GM12878 (cell line): ENCODE data around the gene OR1Q1. TPM values are rescaled to one million over a fixed set of nuclear protein-coding genes. Genes with fewer than 3 reads are reported as not detected.
A peak's percentile ranks its signal among the peaks of the same experiment; 100 is the strongest.

Experiments used
- ATAC-seq: fragments of 200-7000 bp; cut with Tn5 transposase; 3 replicates; pipeline ENCODE4 v1.9.1; 2020; ENCODE audit warnings: mild to moderate bottlenecking, moderate library complexity
- BruUV-seq: library from RNA; stranded (reverse); fragments of 400-500 nt; replicated peaks from 2 replicates; lab custom pipeline; 2021; lab: Mats Ljungman, UMichigan
- CTCF ChIA-PET: fragments of 300-600 bp; sonication (Branson Sonifier 250); formaldehyde crosslinking; extraction: SDS; loops from one replicate; lab custom pipeline; 2021; ENCODE audit warnings: inconsistent platforms; lab: Yijun Ruan, JAX
- POLR2A ChIA-PET: fragments of 350-600 bp; formaldehyde crosslinking; extraction: SDS; loops from one replicate; lab custom pipeline; 2021; ENCODE audit warnings: inconsistent platforms; lab: Charles Lee
- RAD21 ChIA-PET: fragments of 300-600 bp; sonication (Branson Sonifier 250); formaldehyde crosslinking; loops from one replicate; lab custom pipeline; 2023; ENCODE audit warnings: antibody characterized with exemption; ENCODE audit not compliant: unreplicated experiment; lab: Charles Lee
- SMC1A ChIA-PET: fragments of 300-600 bp; sonication (Branson Sonifier 250); formaldehyde crosslinking; loops from one replicate; lab custom pipeline; 2023; ENCODE audit not compliant: unreplicated experiment, uncharacterized antibody; lab: Charles Lee
- DNase-seq: peaks from one replicate; pipeline ENCODE4 v3.0.0-alpha.2; 2011; ENCODE audit warnings: low read depth, low spot score
- FAIRE-seq: peaks from 3 replicates; lab custom pipeline; 2011; peaks lifted over from hg19 to GRCh38; lab: Jason Lieb, UNC
- H2AFZ ChIP-seq: 2 replicates; pipeline ENCODE4 v1.6.0; 2011; ENCODE audit warnings: low read depth, low read length, control low read depth; ENCODE audit not compliant: control insufficient read depth
- H3K27ac ChIP-seq: 2 replicates; pipeline ENCODE4 v1.5.1; 2011; ENCODE audit warnings: control low read depth; ENCODE audit not compliant: control insufficient read depth, insufficient read depth
- H3K27me3 ChIP-seq, 2 experiments: replicated peaks in 1 of 2; 2 replicates each; pipeline versions ENCODE4 v1.6.0 to v1.6.1; 2011; ENCODE audit warnings: low read length in 1 of 2; ENCODE audit not compliant: control insufficient read depth in 2 of 2, insufficient read depth in 2 of 2
- H3K36me3 ChIP-seq, 2 experiments: 2 replicates each; pipeline ENCODE4 v1.5.1; 2011; ENCODE audit warnings: low read length in 1 of 2; ENCODE audit not compliant: control insufficient read depth in 2 of 2, insufficient read depth in 2 of 2
- H3K4me1 ChIP-seq: 2 replicates; pipeline ENCODE4 v1.6.1; 2011; ENCODE audit warnings: mild to moderate bottlenecking, low read length, moderate library complexity, mixed read lengths; ENCODE audit not compliant: control insufficient read depth, insufficient read depth
- H3K4me2 ChIP-seq: 2 replicates; pipeline ENCODE4 v1.6.0; 2011; ENCODE audit warnings: control low read depth; ENCODE audit not compliant: control insufficient read depth, insufficient read depth
- H3K4me3 ChIP-seq: fragments of 200-600 bp; sonication (generic); 2 replicates; pipeline ENCODE4 v1.5.1; 2016
- H3K79me2 ChIP-seq: 2 replicates; pipeline ENCODE4 v1.6.0; 2011; ENCODE audit warnings: low read length; ENCODE audit not compliant: control insufficient read depth, insufficient read depth
- H3K9ac ChIP-seq: 2 replicates; pipeline ENCODE4 v1.8.0; 2011; ENCODE audit warnings: low read length, control low read depth, mixed read lengths; ENCODE audit not compliant: control insufficient read depth, insufficient read depth
- H3K9me3 ChIP-seq: replicated peaks from 3 replicates; pipeline ENCODE4 v1.5.1; 2011; ENCODE audit warnings: mild to moderate bottlenecking, low read length; ENCODE audit not compliant: control insufficient read depth, insufficient read depth
- H4K20me1 ChIP-seq: 2 replicates; pipeline ENCODE4 v1.6.0; 2011; ENCODE audit not compliant: control insufficient read depth, insufficient read depth
- EGR1 ChIP-seq, 2 experiments: IDR thresholded peaks; 1 replicate in 1 of 2; 2 replicates in 1 of 2; pipeline ENCODE4 v1.6.1; 2011 to 2012; ENCODE audit warnings: low read depth in 2 of 2, low read length in 2 of 2, borderline replicate concordance in 1 of 2, mild to moderate bottlenecking in 1 of 2, moderate library complexity in 1 of 2
- SUPT20H ChIP-seq: IDR thresholded peaks from 2 replicates; pipeline ENCODE4 v1.6.1; 2011; ENCODE audit warnings: low read depth, mild to moderate bottlenecking, low read length, moderate library complexity, borderline replicate concordance; ENCODE audit not compliant: control insufficient read depth
- WGBS: methylation state at CpG from one replicate; pipeline ENCODE4 v1.1.6; 2016; ENCODE audit warnings: low lambda C conversion rate; ENCODE audit not compliant: insufficient replicate concordance, insufficient coverage; ENCODE audit errors: missing lambda C conversion rate; 5-methylcytosine and 5-hydroxymethylcytosine counted together
- in situ Hi-C: fragments of 300-500 bp; cut with MboI; formaldehyde crosslinking; loops from 9 replicates; pipeline ENCODE4 v1.14.3; 2018; ENCODE audit warnings: mixed read lengths
- intact Hi-C: fragments of 100-400 bp; cut with micrococcal nuclease; formaldehyde crosslinking; loops from one replicate; pipeline ENCODE4 v1.14.2; 2022; ENCODE audit not compliant: unreplicated experiment
- polyA plus RNA-seq, 11 experiments: library from polyadenylated mRNA; depleted of rRNA in 4 of 11; unstranded in 6 of 11; stranded (reverse) in 5 of 11; fragments of >200 nt; fragmentation: Nextera tagmentation in 4 of 11; fragmentation: Illumina TruSeq in 1 of 11; extraction: Ambion mirVana in 4 of 11; extraction: Trizol in 1 of 11; gene quantifications; 1 replicate in 1 of 11; 2 replicates in 10 of 11; pipeline versions ENCODE4 v1.2.1 to v1.2.3, GENCODE V29; 2011 to 2016; ENCODE audit warnings: inconsistent platforms in 2 of 11, missing spikeins in 2 of 11, low read depth in 1 of 11
- total RNA-seq, 4 experiments: library from RNA; depleted of rRNA in 3 of 4; stranded (reverse); fragments of >200 nt in 3 of 4; fragmentation: Illumina TruSeq in 1 of 4; extraction: Trizol in 1 of 4; gene quantifications; 2 replicates each; pipeline versions ENCODE4 v1.2.1 to v1.2.3, GENCODE V29; 2013 to 2021
- TF ChIP-seq, protein P1 (sequence below): IDR thresholded peaks from 2 replicates; pipeline ENCODE4 v1.6.1; 2012; ENCODE audit warnings: low read depth, low read length, improper control_type of control experiment
- TF ChIP-seq, protein P2 (sequence below): IDR thresholded peaks from 2 replicates; pipeline ENCODE4 v1.6.1; 2012; ENCODE audit warnings: mild to moderate bottlenecking, low read depth, low read length

OR1Q1 gene
- total and polyA plus RNA-seq, 10 of the 15 experiments (the other 5 are each of a cell fraction or from before 2014, with no cell fraction given) = 0.29 TPM; not detected in 9

DNA sequence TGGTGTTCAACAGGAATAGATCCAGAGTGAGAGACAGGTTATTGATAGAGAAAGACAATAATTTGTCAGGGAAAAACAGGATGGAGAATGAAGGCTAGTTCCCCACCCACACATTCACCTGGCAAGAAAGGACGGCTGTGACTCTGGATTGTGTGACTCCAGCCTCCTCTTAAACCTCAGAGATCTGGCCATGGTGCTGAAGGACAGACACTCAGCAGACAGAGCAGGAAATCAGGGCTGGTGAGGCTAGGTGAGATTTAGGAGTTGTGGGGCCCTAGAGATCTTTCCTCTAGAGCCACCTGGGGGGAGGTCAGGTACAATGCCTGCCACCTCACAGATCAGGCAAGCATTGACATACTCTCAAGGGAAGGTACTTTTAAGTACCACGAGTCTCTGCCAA lies 27.7 kb downstream of the OR1Q1 start:
- intact Hi-C loops (no loop called here), in situ Hi-C loops (no loop called here)
- CTCF ChIA-PET = no interaction called here
- ATAC-seq = no peak
- WGBS = 11% methylated on average over 2 of the region's 2 CpGs
- BruUV-seq = no TSS peak
- no peak for DNase-seq
- no peak for FAIRE-seq
- Histone ChIP-seq H3K27ac (no peak overlapping the region), H3K27me3 (no peaks in the 10 kb centered on the region), H3K4me3 (no peak overlapping the region), H3K9ac (no peak overlapping the region), H2AFZ (no peak overlapping the region), H3K9me3 (no peaks in the 10 kb centered on the region), H3K79me2 (no peaks in the 10 kb centered on the region), H3K4me1 (no peaks in the 10 kb centered on the region), H4K20me1 (no peaks in the 10 kb centered on the region), H3K4me2 (no peak overlapping the region), H3K36me3 (no peaks in the 10 kb centered on the region)
- TF ChIP-seq, protein P1, sequence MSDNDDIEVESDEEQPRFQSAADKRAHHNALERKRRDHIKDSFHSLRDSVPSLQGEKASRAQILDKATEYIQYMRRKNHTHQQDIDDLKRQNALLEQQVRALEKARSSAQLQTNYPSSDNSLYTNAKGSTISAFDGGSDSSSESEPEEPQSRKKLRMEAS = no peak
- TF ChIP-seq, protein P2, sequence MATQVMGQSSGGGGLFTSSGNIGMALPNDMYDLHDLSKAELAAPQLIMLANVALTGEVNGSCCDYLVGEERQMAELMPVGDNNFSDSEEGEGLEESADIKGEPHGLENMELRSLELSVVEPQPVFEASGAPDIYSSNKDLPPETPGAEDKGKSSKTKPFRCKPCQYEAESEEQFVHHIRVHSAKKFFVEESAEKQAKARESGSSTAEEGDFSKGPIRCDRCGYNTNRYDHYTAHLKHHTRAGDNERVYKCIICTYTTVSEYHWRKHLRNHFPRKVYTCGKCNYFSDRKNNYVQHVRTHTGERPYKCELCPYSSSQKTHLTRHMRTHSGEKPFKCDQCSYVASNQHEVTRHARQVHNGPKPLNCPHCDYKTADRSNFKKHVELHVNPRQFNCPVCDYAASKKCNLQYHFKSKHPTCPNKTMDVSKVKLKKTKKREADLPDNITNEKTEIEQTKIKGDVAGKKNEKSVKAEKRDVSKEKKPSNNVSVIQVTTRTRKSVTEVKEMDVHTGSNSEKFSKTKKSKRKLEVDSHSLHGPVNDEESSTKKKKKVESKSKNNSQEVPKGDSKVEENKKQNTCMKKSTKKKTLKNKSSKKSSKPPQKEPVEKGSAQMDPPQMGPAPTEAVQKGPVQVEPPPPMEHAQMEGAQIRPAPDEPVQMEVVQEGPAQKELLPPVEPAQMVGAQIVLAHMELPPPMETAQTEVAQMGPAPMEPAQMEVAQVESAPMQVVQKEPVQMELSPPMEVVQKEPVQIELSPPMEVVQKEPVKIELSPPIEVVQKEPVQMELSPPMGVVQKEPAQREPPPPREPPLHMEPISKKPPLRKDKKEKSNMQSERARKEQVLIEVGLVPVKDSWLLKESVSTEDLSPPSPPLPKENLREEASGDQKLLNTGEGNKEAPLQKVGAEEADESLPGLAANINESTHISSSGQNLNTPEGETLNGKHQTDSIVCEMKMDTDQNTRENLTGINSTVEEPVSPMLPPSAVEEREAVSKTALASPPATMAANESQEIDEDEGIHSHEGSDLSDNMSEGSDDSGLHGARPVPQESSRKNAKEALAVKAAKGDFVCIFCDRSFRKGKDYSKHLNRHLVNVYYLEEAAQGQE = peak; percentile 77
- TF ChIP-seq EGR1 (IDR thresholded peaks at IDR 0.05; ENCODE audit: borderline replicate concordance in 1 of 2, low read depth in 2 of 2, low read length in 2 of 2) (no peak), SUPT20H (no peak)
- RAD21 ChIA-PET = no interaction called here
- SMC1A ChIA-PET = no interaction called here
- POLR2A ChIA-PET = no interaction called here
